NT2/D1 (cell line): Measurements from ENCODE around the gene VLDLR.

ENCODE experiments used
- YY1 ChIP-seq: IDR thresholded peaks from 2 replicates; pipeline ENCODE4 v1.6.1; 2011; ENCODE audit not compliant: insufficient read length, insufficient read depth
- ZNF274 ChIP-seq: IDR thresholded peaks from 2 replicates; pipeline ENCODE4 v1.6.1; 2011; ENCODE audit warnings: mild to moderate bottlenecking, low read depth, low read length

DNA sequence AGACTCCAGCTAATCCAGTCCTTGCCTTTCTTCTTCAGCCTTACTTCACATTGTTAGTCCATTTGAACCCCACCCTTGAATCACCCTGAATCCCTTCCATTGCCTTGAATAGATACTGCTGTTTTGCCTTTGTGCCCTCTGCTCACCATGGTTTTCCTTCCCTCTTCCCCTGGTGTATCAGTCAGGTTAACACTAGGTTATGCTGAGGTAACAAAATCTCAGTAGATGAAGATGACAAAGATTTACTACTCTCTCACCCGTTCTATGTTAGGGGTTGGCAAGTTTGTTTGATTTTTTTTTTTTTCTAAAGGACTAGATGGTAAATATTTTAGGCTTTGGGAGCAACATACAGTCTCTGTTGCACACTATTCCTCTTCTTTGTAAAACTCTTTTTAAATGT is 3.3 kb upstream of the VLDLR start:
- TF ChIP-seq YY1 (no peak), ZNF274 (no peak)
